Esophagus muscularis mucosa (tissue), 3 donors: ENCODE measurements around the gene TSHR.

Experiments used
- CTCF ChIP-seq, 3 experiments: fragments of 200-600 bp in 2 of 3; fragments of 450-650 bp in 1 of 3; sonication (generic) in 2 of 3; IDR thresholded peaks; one replicate each; pipeline ENCODE4 v1.5.1; 2017 to 2019; ENCODE audit warnings: antibody characterized with exemption in 3 of 3, mild to moderate bottlenecking in 2 of 3, moderate library complexity in 1 of 3
- POLR2AphosphoS5 ChIP-seq, 2 donors: sonication (generic); formaldehyde crosslinking; IDR thresholded peaks; one replicate each; pipeline ENCODE4 v1.6.1; 2017; ENCODE audit warnings: antibody characterized with exemption in 2 of 2

GRCh38 chr14:81144824-81145603 is 189.6 kb downstream of the TSHR start:
- TF ChIP-seq CTCF (IDR thresholded peaks at IDR 0.05) (no peak), POLR2AphosphoS5 (IDR thresholded peaks at IDR 0.05) (no peak)
